Measurements from ENCODE around the gene MUC6.

- TF ChIP-seq POLR2A (IDR thresholded peaks at IDR 0.05): no peak
- no peak for TF ChIP-seq CTCF (IDR thresholded peaks at IDR 0.05 in 4 of 5, conservative IDR thresholded peaks at IDR 0.05 in 1 of 5)
Observed at GRCh38 chr11:1052133-1053011, 15.9 kb upstream of the MUC6 start.
